IMR-90 (cell line): ENCODE data around the gene SLC7A10. TPM values are rescaled to one million over a fixed set of nuclear protein-coding genes. Genes with fewer than 3 reads are reported as not detected.
A peak's percentile ranks its signal among the peaks of the same experiment; 100 is the strongest.

Experiments used
- ATAC-seq: fragments of 200-7000 bp; cut with Tn5 transposase; 2 replicates; pipeline ENCODE4 v1.9.1; 2020; ENCODE audit warnings: low read depth, mild to moderate bottlenecking, moderate library complexity
- BruUV-seq: library from RNA; stranded (reverse); fragments of 400-500 nt; replicated peaks from 2 replicates; lab custom pipeline; 2021; lab: Mats Ljungman, UMichigan
- CTCF ChIA-PET: fragments of 300-600 bp; formaldehyde crosslinking; extraction: SDS; loops from one replicate; lab custom pipeline; 2021; ENCODE audit warnings: antibody characterized with exemption; lab: Yijun Ruan, JAX
- POLR2A ChIA-PET: fragments of 300-600 bp; sonication (Branson Sonifier 250); formaldehyde crosslinking; loops from one replicate; lab custom pipeline; 2022; ENCODE audit warnings: antibody characterized with exemption; ENCODE audit not compliant: unreplicated experiment; lab: Charles Lee
- DNase-seq: peaks from one replicate; pipeline ENCODE4 v3.0.0; 2013
- H2AFZ ChIP-seq: replicated peaks from 2 replicates; pipeline ENCODE3; 2013; ENCODE audit warnings: low read length, mild to moderate bottlenecking; ENCODE audit not compliant: poor library complexity
- H2AK5ac ChIP-seq: 2 replicates; pipeline ENCODE4 v1.6.1; 2013; ENCODE audit warnings: low read depth, low read length, inconsistent platforms
- H2AK9ac ChIP-seq: replicated peaks from 2 replicates; pipeline ENCODE3; 2013; ENCODE audit warnings: mild to moderate bottlenecking, low read depth, low read length, moderate library complexity; ENCODE audit not compliant: poor library complexity
- H2BK120ac ChIP-seq: 2 replicates; pipeline ENCODE4 v1.6.1; 2013; ENCODE audit warnings: low read depth, low read length, inconsistent platforms
- H2BK15ac ChIP-seq: 3 replicates; pipeline ENCODE4 v1.6.1; 2013; ENCODE audit warnings: low read depth, low read length, inconsistent platforms
- H2BK20ac ChIP-seq: 2 replicates; pipeline ENCODE4 v1.6.1; 2013; ENCODE audit warnings: low read depth, mild to moderate bottlenecking, inconsistent platforms, low read length, moderate library complexity
- H2BK5ac ChIP-seq: 2 replicates; pipeline ENCODE4 v1.6.1; 2013; ENCODE audit warnings: mild to moderate bottlenecking, low read depth, low read length, inconsistent platforms; ENCODE audit not compliant: poor library complexity, severe bottlenecking
- H3K14ac ChIP-seq: replicated peaks from 2 replicates; pipeline ENCODE4 v1.6.1; 2013; ENCODE audit warnings: low read depth, low read length, inconsistent platforms
- H3K18ac ChIP-seq: 2 replicates; pipeline ENCODE4 v1.6.1; 2013; ENCODE audit warnings: low read depth, low read length, control low read depth
- H3K23ac ChIP-seq: 2 replicates; pipeline ENCODE4 v1.6.1; 2013; ENCODE audit warnings: low read depth, low read length, inconsistent platforms
- H3K27ac ChIP-seq: 2 replicates; pipeline ENCODE4 v1.5.1; 2013; ENCODE audit warnings: mild to moderate bottlenecking, control low read depth, low read length; ENCODE audit not compliant: insufficient read depth
- H3K27me3 ChIP-seq: 2 replicates; pipeline ENCODE4 v1.6.1; 2013; ENCODE audit warnings: low read length; ENCODE audit not compliant: control insufficient read depth, insufficient read depth
- H3K36me3 ChIP-seq: 2 replicates; pipeline ENCODE4 v1.6.1; 2013; ENCODE audit warnings: low read length, mixed read lengths; ENCODE audit not compliant: control insufficient read depth, insufficient read depth
- H3K4ac ChIP-seq: 2 replicates; pipeline ENCODE4 v1.6.1; 2013; ENCODE audit warnings: low read depth, low read length, inconsistent platforms
- H3K4me1 ChIP-seq: 2 replicates; pipeline ENCODE4 v1.6.1; 2013; ENCODE audit warnings: low read length, mixed read lengths; ENCODE audit not compliant: control insufficient read depth, insufficient read depth
- H3K4me2 ChIP-seq: 2 replicates; pipeline ENCODE4 v1.6.1; 2013; ENCODE audit warnings: low read depth, mild to moderate bottlenecking, control low read depth, low read length, moderate library complexity
- H3K4me3 ChIP-seq: 2 replicates; pipeline ENCODE4 v1.5.1; 2013; ENCODE audit warnings: low read depth, mild to moderate bottlenecking, control low read depth, low read length, moderate library complexity; ENCODE audit not compliant: insufficient read depth
- H3K56ac ChIP-seq: 2 replicates; pipeline ENCODE4 v1.6.1; 2013; ENCODE audit warnings: low read length, inconsistent platforms; ENCODE audit not compliant: insufficient read depth; ENCODE audit errors: extremely low read depth
- H3K79me1 ChIP-seq, 2 experiments: 2 replicates each; pipeline ENCODE4 v1.6.1; 2013; ENCODE audit warnings: low read length in 2 of 2, inconsistent platforms in 1 of 2, low read depth in 1 of 2
- H3K9ac ChIP-seq: 2 replicates; pipeline ENCODE4 v1.6.1; 2013; ENCODE audit warnings: low read depth, low read length, control low read depth
- H3K9me1 ChIP-seq: 2 replicates; pipeline ENCODE4 v1.6.1; 2013; ENCODE audit warnings: low read length, inconsistent platforms; ENCODE audit not compliant: insufficient read depth
- H3K9me3 ChIP-seq: 2 replicates; pipeline ENCODE4 v1.6.1; 2013; ENCODE audit warnings: low read length; ENCODE audit not compliant: control insufficient read depth, insufficient read depth
- H4K20me1 ChIP-seq: 2 replicates; pipeline ENCODE4 v1.6.1; 2013; ENCODE audit warnings: low read length, inconsistent platforms; ENCODE audit not compliant: insufficient read depth
- H4K5ac ChIP-seq: 2 replicates; pipeline ENCODE4 v1.6.1; 2013; ENCODE audit warnings: mild to moderate bottlenecking, low read depth, low read length, control low read depth
- H4K8ac ChIP-seq, 2 experiments: 2 replicates each; pipeline ENCODE4 v1.6.1; 2013; ENCODE audit warnings: low read depth in 2 of 2, low read length in 2 of 2, control low read depth in 1 of 2, inconsistent platforms in 1 of 2
- H4K91ac ChIP-seq: 2 replicates; pipeline ENCODE4 v1.6.1; 2013; ENCODE audit warnings: low read depth, low read length, inconsistent platforms; ENCODE audit not compliant: insufficient read depth
- CEBPB ChIP-seq: IDR thresholded peaks from 2 replicates; pipeline ENCODE4 v1.6.1; 2012; ENCODE audit warnings: low read depth, low read length, improper control_type of control experiment
- CTCF ChIP-seq: conservative IDR thresholded peaks from 2 replicates; pipeline ENCODE4 v1.5.1; 2012; ENCODE audit warnings: mild to moderate bottlenecking, low read depth, low read length, improper control_type of control experiment
- WGBS, 2 experiments: methylation state at CpG; one replicate each; pipeline versions ENCODE4 v1.1.5 to v1.1.7; 2013; ENCODE audit warnings: missing lambda C conversion rate in 2 of 2; ENCODE audit not compliant: insufficient read length in 1 of 2; ENCODE audit errors: extremely low coverage in 2 of 2; 5-methylcytosine and 5-hydroxymethylcytosine counted together
- dilution Hi-C: fragments of 300-500 bp; cut with HindIII; formaldehyde crosslinking; loops from one replicate; pipeline ENCODE4 v1.14.3; 2018; ENCODE audit warnings: low sequenced_read_pairs; ENCODE audit not compliant: unreplicated experiment
- in situ Hi-C: fragments of 300-500 bp; cut with MboI; formaldehyde crosslinking; loops from 3 replicates; pipeline ENCODE4 v1.14.3; 2019; ENCODE audit warnings: low sequenced_read_pairs, inconsistent platforms, mixed read lengths
- intact Hi-C: fragments of 100-400 bp; cut with micrococcal nuclease; formaldehyde crosslinking; loops from 2 replicates; pipeline ENCODE4 v1.10.0; 2022
- polyA plus RNA-seq, 3 experiments: library from polyadenylated mRNA; depleted of rRNA; stranded (reverse); fragments of >200 nt; gene quantifications; 2 replicates each; pipeline ENCODE4 v1.2.3, GENCODE V29; 2012; ENCODE audit warnings: low replicate concordance in 1 of 3
- total RNA-seq: library from RNA; depleted of rRNA; stranded (reverse); fragments of >200 nt; gene quantifications from 2 replicates; pipeline ENCODE4 v1.2.3, GENCODE V29; 2012

The SLC7A10 gene
- total and polyA plus RNA-seq, 2 of the 4 experiments (the other 2 are of a cell fraction): not detected

GRCh38 chr19:33204136-33204973, 21.3 kb downstream of the SLC7A10 start:
- no peak overlapping the region for H2BK20ac ChIP-seq
- peaks cover 4% of the 10 kb centered on the region; the same call in 1 of the 2 replicates for H4K20me1 ChIP-seq
- no peaks in the 10 kb centered on the region for H3K9me3 ChIP-seq
- H3K27ac ChIP-seq: no peak overlapping the region
- no peaks in the 10 kb centered on the region for H3K4me1 ChIP-seq
- H3K4me2 ChIP-seq: no peak overlapping the region
- H4K5ac ChIP-seq: no peak overlapping the region
- H2BK5ac ChIP-seq: no peak overlapping the region
- H3K36me3 ChIP-seq: peaks cover 17% of the 10 kb centered on the region
- 95% methylated on average over 16 of the region's 32 CpGs; no CpG with 5 or more reads in 1 of the 2 experiments for WGBS, 2 experiments
- no peak overlapping the region for H3K14ac ChIP-seq
- dilution Hi-C loops: no loop called here
- no peak overlapping the region for H3K23ac ChIP-seq
- BruUV-seq: no TSS peak
- no peak overlapping the region for H3K4me3 ChIP-seq
- H2BK120ac ChIP-seq: no peak overlapping the region
- H3K79me1 ChIP-seq: peaks cover 0 to 8% of the 10 kb centered on the region in 2 experiments; a peak in 1 of 4 replicates
- no peak overlapping the region for H2BK15ac ChIP-seq
- intact Hi-C loops: no loop called here
- H3K4ac ChIP-seq: no peak overlapping the region
- POLR2A ChIA-PET: no interaction called here
- H3K27me3 ChIP-seq: no peaks in the 10 kb centered on the region
- H4K91ac ChIP-seq: no peak overlapping the region
- peak overlapping the region; percentile 19 for H2AK9ac ChIP-seq
- no peak overlapping the region for H4K8ac ChIP-seq
- ATAC-seq: no peak
- no peak overlapping the region for H2AK5ac ChIP-seq
- peaks cover 5% of the 10 kb centered on the region; the same call in 1 of the 2 replicates for H3K9me1 ChIP-seq
- no peak overlapping the region for H2AFZ ChIP-seq
- no peak overlapping the region for H3K9ac ChIP-seq
- in situ Hi-C loops: no loop called here
- TF ChIP-seq CTCF (no peak), CEBPB (peak; percentile 61)
- H3K18ac ChIP-seq: no peak overlapping the region
- CTCF ChIA-PET: no interaction called here
- no peak for DNase-seq
- no peak overlapping the region for H3K56ac ChIP-seq
